HL-60 (cell line): ENCODE results near the gene ESRRB.

ENCODE experiments used
- DNase-seq, 2 experiments: peaks; one replicate each; pipeline ENCODE4 v3.0.0-alpha.2; 2010 to 2020; ENCODE audit warnings: low read depth in 1 of 2, low spot score in 1 of 2
- H3K27ac ChIP-seq: fragments of 250-450 bp; sonication (Bioruptor Pico); replicated peaks from 2 replicates; pipeline ENCODE4 v1.5.1; 2020; ENCODE audit warnings: mild to moderate bottlenecking, moderate library complexity
- H3K27me3 ChIP-seq: fragments of 250-450 bp; sonication (Bioruptor Pico); 2 replicates; pipeline ENCODE4 v1.5.1; 2021; ENCODE audit warnings: mild to moderate bottlenecking, moderate library complexity; ENCODE audit not compliant: insufficient read depth, poor library complexity, severe bottlenecking
- H3K4me3 ChIP-seq: replicated peaks from 2 replicates; pipeline ENCODE4 v1.5.1; 2011; ENCODE audit warnings: mild to moderate bottlenecking, control low read depth, low read length; ENCODE audit not compliant: insufficient read depth
- GABPA ChIP-seq: IDR thresholded peaks from 2 replicates; pipeline ENCODE4 v1.6.1; 2012; ENCODE audit warnings: low read depth
- POLR2AphosphoS5 ChIP-seq: IDR thresholded peaks from 2 replicates; pipeline ENCODE4 v1.6.1; 2012; ENCODE audit warnings: low read depth
- SPI1 ChIP-seq: IDR thresholded peaks from 2 replicates; pipeline ENCODE4 v1.6.1; 2012; ENCODE audit warnings: low read depth, mild to moderate bottlenecking, borderline replicate concordance
- TF ChIP-seq, protein P1 (sequence below): IDR thresholded peaks from one replicate; pipeline ENCODE4 v1.5.1; 2011; ENCODE audit warnings: low read length, control low read depth, inconsistent platforms; ENCODE audit not compliant: insufficient read depth
- TF ChIP-seq, protein P2 (sequence below): IDR thresholded peaks from 2 replicates; pipeline ENCODE4 v1.6.1; 2012; ENCODE audit warnings: low read depth; ENCODE audit not compliant: insufficient replicate concordance

The ESRRB gene

DNA sequence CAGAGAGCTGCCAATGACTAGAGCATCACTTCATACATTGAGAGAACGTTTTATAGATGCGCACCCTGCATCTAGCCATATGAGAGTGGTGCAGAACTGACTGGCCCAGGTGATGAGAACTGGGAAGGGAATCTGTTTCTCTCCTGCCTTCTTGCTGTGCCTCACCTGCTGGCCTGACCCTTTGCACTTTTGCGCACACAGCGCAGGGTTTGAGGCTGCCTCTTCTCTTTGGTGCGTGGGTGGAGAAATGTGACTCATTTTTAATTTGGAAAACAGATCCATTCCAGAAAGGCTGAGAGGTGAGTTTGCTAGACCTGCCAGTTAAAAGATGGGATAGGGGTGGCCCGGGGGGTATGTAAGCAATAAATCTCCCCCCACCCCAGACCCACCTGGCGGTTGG, 453 bp upstream of the ESRRB start:
- Histone ChIP-seq H3K27me3 (peaks cover 4% of the 10 kb centered on the region), H3K4me3 (no peak overlapping the region), H3K27ac (no peak overlapping the region)
- DNase-seq: no peak
- TF ChIP-seq, protein P1, sequence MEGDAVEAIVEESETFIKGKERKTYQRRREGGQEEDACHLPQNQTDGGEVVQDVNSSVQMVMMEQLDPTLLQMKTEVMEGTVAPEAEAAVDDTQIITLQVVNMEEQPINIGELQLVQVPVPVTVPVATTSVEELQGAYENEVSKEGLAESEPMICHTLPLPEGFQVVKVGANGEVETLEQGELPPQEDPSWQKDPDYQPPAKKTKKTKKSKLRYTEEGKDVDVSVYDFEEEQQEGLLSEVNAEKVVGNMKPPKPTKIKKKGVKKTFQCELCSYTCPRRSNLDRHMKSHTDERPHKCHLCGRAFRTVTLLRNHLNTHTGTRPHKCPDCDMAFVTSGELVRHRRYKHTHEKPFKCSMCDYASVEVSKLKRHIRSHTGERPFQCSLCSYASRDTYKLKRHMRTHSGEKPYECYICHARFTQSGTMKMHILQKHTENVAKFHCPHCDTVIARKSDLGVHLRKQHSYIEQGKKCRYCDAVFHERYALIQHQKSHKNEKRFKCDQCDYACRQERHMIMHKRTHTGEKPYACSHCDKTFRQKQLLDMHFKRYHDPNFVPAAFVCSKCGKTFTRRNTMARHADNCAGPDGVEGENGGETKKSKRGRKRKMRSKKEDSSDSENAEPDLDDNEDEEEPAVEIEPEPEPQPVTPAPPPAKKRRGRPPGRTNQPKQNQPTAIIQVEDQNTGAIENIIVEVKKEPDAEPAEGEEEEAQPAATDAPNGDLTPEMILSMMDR: no peak
- TF ChIP-seq POLR2AphosphoS5: no peak
- TF ChIP-seq, protein P2, sequence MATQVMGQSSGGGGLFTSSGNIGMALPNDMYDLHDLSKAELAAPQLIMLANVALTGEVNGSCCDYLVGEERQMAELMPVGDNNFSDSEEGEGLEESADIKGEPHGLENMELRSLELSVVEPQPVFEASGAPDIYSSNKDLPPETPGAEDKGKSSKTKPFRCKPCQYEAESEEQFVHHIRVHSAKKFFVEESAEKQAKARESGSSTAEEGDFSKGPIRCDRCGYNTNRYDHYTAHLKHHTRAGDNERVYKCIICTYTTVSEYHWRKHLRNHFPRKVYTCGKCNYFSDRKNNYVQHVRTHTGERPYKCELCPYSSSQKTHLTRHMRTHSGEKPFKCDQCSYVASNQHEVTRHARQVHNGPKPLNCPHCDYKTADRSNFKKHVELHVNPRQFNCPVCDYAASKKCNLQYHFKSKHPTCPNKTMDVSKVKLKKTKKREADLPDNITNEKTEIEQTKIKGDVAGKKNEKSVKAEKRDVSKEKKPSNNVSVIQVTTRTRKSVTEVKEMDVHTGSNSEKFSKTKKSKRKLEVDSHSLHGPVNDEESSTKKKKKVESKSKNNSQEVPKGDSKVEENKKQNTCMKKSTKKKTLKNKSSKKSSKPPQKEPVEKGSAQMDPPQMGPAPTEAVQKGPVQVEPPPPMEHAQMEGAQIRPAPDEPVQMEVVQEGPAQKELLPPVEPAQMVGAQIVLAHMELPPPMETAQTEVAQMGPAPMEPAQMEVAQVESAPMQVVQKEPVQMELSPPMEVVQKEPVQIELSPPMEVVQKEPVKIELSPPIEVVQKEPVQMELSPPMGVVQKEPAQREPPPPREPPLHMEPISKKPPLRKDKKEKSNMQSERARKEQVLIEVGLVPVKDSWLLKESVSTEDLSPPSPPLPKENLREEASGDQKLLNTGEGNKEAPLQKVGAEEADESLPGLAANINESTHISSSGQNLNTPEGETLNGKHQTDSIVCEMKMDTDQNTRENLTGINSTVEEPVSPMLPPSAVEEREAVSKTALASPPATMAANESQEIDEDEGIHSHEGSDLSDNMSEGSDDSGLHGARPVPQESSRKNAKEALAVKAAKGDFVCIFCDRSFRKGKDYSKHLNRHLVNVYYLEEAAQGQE: no peak
- TF ChIP-seq SPI1: no peak
- TF ChIP-seq GABPA: no peak

DNA sequence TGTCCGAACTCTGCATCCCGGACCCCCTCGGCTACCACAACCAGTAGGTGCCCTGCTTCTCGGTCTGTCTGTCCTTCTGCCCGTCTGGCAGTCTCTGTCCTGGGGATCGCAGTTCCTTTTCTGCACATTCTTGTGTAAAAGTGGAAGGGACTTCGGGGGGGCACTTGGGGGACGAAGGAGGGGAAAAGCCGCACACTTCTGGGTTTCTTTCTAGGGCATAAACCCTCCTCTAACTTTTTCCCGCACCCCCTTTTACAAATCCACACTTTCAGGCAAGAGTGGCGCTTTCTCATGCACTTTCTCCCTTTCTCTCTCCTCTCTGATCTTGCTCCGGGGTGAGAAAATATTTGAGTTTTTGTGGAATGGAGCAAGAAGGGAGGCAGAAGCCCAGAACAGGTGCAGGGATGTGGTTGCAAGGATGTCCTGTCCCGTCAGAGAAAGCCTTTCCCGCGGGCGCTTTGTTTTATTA, 506 bp downstream of the ESRRB start:
- Histone ChIP-seq H3K4me3 (no peak overlapping the region), H3K27me3 (peaks cover 4% of the 10 kb centered on the region), H3K27ac (no peak overlapping the region)
- no peak for DNase-seq
- TF ChIP-seq SPI1: no peak
- TF ChIP-seq, protein P1: no peak
- no peak for TF ChIP-seq GABPA
- TF ChIP-seq, protein P2: no peak
- no peak for TF ChIP-seq POLR2AphosphoS5

DNA sequence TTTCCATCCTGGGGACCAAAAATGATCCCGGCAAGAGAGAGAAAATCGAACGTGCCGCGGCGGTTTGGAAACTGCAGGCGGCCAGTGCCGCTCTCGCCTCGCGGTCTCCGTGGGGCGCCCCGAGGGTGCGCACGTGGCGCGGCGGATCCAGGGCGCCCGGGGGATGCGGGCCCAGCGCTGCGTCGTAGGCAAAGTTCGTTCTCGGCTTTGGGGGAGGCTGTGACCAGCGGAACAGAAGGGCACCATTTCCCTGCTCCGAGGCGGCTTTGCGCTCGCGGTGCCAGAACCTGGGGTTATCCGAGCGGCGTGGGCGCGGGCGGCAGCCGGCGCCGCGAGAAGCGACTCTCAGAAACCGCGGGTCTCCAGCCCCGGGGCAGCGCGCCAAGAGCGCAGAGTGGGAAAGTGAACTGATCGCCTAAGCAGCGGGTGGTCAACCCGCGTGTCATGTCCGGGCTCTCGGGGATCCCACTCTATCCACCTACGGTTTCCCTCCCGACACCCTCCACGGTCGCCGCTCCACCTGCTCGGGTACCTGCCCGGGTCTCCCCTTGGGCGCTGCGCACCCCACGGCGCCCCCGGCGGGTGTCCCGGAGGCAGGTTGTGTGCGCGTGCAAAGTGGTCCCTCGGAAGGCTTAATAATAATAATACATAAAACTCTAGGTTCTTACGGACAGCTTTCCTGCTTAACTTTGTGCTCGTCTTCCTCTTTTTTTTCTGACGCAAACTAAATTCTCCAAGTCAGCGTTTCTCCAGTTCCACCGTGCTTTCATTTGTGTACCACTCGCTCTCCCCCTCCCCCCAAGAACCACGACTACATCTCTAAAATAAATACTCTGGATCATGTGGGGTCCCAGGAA, 1.2 kb downstream of the ESRRB start:
- H3K27ac ChIP-seq: no peak overlapping the region
- no peak overlapping the region for H3K4me3 ChIP-seq
- peaks cover 4% of the 10 kb centered on the region for H3K27me3 ChIP-seq
- TF ChIP-seq, protein P2: no peak
- TF ChIP-seq POLR2AphosphoS5 (no peak), GABPA (no peak), SPI1 (peak; percentile 49; the same call in 1 of the 2 replicates)
- no peak for DNase-seq
